ENCODE data around the gene LAGE3. TPM values are rescaled to one million over a fixed set of nuclear protein-coding genes. Genes with fewer than 3 reads are reported as not detected.

LAGE3 gene
- total and polyA plus RNA-seq, 2 of the 13 experiments (the other 11 are each of a cell fraction or from before 2014, with no cell fraction given) = 7.6 to 12.7 TPM

GRCh38 chrX:154511761-154512160 lies 32.7 kb upstream of the LAGE3 start:
- no peak for DNase-seq (ENCODE audit: low spot score)
- no peak overlapping the region for H3K9ac ChIP-seq (ENCODE audit: insufficient read depth, low read depth, low read length)
- no TSS peak for BruUV-seq (replicated peaks)
- H2AFZ ChIP-seq (ENCODE audit: low read length) = no peak overlapping the region
- ATAC-seq = no peak
- H3K36me3 ChIP-seq (replicated peaks in 1 of 2; ENCODE audit: control insufficient read depth in 1 of 2, insufficient read depth in 2 of 2, low read length in 2 of 2) = no peaks in the 10 kb centered on the region
- CTCF ChIA-PET (ENCODE audit: low intra/inter-chr PET ratio, low total read pairs) = no interaction called here
- H3K4me1 ChIP-seq (ENCODE audit: insufficient read depth, low read length) = peaks cover 14% of the 10 kb centered on the region; the same call in 1 of the 2 replicates
- H3K9me3 ChIP-seq (ENCODE audit: low read length) = no peaks in the 10 kb centered on the region
- intact Hi-C loops (cut with micrococcal nuclease; ENCODE audit: unreplicated experiment) = no loop called here
- no peak overlapping the region for H3K4me3 ChIP-seq (replicated peaks in 1 of 3; ENCODE audit: insufficient read depth in 1 of 3, low read depth in 2 of 3, low read length in 3 of 3)
- in situ Hi-C loops (cut with HindIII; ENCODE audit: extremely low pct_ligation_motif_present, low pct_unique_long_range_greater_than_20kb) = no loop called here
- POLR2A ChIA-PET = no interaction called here
- no peaks in the 10 kb centered on the region for H3K27me3 ChIP-seq (ENCODE audit: control insufficient read depth in 1 of 2, insufficient read depth in 2 of 2, low read length in 2 of 2)
- no peaks in the 10 kb centered on the region for H4K20me1 ChIP-seq (ENCODE audit: insufficient read depth, low read length)
- H3K27ac ChIP-seq (ENCODE audit: extremely low read length, insufficient read depth, low read length) = no peak overlapping the region
- no peaks in the 10 kb centered on the region for H3K79me2 ChIP-seq (ENCODE audit: insufficient read depth, low read length)
- H3K4me2 ChIP-seq (ENCODE audit: low read depth, low read length) = no peak overlapping the region
- WGBS (ENCODE audit: low lambda C conversion rate) = 91% methylated on average over 9 of the region's 12 CpGs
- FAIRE-seq = no peak
- no peak for TF ChIP-seq SUZ12 (IDR thresholded peaks at IDR 0.05; ENCODE audit: low read depth, low read length)
- TF ChIP-seq, protein P1, sequence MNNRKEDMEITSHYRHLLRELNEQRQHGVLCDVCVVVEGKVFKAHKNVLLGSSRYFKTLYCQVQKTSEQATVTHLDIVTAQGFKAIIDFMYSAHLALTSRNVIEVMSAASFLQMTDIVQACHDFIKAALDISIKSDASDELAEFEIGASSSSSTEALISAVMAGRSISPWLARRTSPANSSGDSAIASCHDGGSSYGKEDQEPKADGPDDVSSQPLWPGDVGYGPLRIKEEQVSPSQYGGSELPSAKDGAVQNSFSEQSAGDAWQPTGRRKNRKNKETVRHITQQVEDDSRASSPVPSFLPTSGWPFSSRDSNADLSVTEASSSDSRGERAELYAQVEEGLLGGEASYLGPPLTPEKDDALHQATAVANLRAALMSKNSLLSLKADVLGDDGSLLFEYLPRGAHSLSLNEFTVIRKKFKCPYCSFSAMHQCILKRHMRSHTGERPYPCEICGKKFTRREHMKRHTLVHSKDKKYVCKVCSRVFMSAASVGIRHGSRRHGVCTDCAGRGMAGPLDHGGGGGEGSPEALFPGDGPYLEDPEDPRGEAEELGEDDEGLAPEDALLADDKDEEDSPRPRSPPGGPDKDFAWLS (CRISPR knock-in tag; IDR thresholded peaks at IDR 0.05; ENCODE audit: borderline replicate concordance) = no peak
- TF ChIP-seq, protein P2, sequence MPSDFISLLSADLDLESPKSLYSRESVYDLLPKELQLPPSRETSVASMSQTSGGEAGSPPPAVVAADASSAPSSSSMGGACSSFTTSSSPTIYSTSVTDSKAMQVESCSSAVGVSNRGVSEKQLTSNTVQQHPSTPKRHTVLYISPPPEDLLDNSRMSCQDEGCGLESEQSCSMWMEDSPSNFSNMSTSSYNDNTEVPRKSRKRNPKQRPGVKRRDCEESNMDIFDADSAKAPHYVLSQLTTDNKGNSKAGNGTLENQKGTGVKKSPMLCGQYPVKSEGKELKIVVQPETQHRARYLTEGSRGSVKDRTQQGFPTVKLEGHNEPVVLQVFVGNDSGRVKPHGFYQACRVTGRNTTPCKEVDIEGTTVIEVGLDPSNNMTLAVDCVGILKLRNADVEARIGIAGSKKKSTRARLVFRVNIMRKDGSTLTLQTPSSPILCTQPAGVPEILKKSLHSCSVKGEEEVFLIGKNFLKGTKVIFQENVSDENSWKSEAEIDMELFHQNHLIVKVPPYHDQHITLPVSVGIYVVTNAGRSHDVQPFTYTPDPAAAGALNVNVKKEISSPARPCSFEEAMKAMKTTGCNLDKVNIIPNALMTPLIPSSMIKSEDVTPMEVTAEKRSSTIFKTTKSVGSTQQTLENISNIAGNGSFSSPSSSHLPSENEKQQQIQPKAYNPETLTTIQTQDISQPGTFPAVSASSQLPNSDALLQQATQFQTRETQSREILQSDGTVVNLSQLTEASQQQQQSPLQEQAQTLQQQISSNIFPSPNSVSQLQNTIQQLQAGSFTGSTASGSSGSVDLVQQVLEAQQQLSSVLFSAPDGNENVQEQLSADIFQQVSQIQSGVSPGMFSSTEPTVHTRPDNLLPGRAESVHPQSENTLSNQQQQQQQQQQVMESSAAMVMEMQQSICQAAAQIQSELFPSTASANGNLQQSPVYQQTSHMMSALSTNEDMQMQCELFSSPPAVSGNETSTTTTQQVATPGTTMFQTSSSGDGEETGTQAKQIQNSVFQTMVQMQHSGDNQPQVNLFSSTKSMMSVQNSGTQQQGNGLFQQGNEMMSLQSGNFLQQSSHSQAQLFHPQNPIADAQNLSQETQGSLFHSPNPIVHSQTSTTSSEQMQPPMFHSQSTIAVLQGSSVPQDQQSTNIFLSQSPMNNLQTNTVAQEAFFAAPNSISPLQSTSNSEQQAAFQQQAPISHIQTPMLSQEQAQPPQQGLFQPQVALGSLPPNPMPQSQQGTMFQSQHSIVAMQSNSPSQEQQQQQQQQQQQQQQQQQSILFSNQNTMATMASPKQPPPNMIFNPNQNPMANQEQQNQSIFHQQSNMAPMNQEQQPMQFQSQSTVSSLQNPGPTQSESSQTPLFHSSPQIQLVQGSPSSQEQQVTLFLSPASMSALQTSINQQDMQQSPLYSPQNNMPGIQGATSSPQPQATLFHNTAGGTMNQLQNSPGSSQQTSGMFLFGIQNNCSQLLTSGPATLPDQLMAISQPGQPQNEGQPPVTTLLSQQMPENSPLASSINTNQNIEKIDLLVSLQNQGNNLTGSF (CRISPR knock-in tag; IDR thresholded peaks at IDR 0.05) = no peak
- TF ChIP-seq, protein P3, sequence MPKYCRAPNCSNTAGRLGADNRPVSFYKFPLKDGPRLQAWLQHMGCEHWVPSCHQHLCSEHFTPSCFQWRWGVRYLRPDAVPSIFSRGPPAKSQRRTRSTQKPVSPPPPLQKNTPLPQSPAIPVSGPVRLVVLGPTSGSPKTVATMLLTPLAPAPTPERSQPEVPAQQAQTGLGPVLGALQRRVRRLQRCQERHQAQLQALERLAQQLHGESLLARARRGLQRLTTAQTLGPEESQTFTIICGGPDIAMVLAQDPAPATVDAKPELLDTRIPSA (CRISPR knock-in tag; IDR thresholded peaks at IDR 0.05; ENCODE audit: borderline replicate concordance) = no peak
- TF ChIP-seq ZBED4 (CRISPR knock-in tag; IDR thresholded peaks at IDR 0.05; ENCODE audit: borderline replicate concordance) = no peak
- TF ChIP-seq, protein P4, sequence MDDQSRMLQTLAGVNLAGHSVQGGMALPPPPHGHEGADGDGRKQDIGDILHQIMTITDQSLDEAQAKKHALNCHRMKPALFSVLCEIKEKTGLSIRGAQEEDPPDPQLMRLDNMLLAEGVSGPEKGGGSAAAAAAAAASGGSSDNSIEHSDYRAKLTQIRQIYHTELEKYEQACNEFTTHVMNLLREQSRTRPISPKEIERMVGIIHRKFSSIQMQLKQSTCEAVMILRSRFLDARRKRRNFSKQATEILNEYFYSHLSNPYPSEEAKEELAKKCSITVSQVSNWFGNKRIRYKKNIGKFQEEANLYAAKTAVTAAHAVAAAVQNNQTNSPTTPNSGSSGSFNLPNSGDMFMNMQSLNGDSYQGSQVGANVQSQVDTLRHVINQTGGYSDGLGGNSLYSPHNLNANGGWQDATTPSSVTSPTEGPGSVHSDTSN (CRISPR knock-in tag; IDR thresholded peaks at IDR 0.05; ENCODE audit: borderline replicate concordance) = no peak
- TF ChIP-seq, protein P5, sequence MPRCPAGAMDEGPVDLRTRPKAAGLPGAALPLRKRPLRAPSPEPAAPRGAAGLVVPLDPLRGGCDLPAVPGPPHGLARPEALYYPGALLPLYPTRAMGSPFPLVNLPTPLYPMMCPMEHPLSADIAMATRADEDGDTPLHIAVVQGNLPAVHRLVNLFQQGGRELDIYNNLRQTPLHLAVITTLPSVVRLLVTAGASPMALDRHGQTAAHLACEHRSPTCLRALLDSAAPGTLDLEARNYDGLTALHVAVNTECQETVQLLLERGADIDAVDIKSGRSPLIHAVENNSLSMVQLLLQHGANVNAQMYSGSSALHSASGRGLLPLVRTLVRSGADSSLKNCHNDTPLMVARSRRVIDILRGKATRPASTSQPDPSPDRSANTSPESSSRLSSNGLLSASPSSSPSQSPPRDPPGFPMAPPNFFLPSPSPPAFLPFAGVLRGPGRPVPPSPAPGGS (CRISPR knock-in tag; IDR thresholded peaks at IDR 0.05) = no peak
- no peak for TF ChIP-seq IKZF4 (CRISPR knock-in tag; IDR thresholded peaks at IDR 0.05; ENCODE audit: borderline replicate concordance, low read depth, not compliant biosample characterization)
- TF ChIP-seq ZNF775 (CRISPR knock-in tag; IDR thresholded peaks at IDR 0.05; ENCODE audit: borderline replicate concordance) = no peak
